SJCRH30 (cell line): ENCODE results near the gene BCL2A1. TPM values are rescaled to one million over a fixed set of nuclear protein-coding genes. Genes with fewer than 3 reads are reported as not detected.
A peak's percentile ranks its signal among the peaks of the same experiment; 100 is the strongest.
"Not testable (repeated sequence)": the region's sequence is repeated elsewhere in the genome, so short reads cannot be mapped to it uniquely, and the experiment has no call there.

Experiments used
- DNase-seq, 2 experiments: peaks; one replicate each; pipeline ENCODE4 v3.0.0-alpha.2; 2015 to 2020
- H3K27ac ChIP-seq: fragments of 250-450 bp; sonication (Bioruptor Pico); 2 replicates; pipeline ENCODE4 v1.5.1; 2020; ENCODE audit warnings: mild to moderate bottlenecking, moderate library complexity
- H3K27me3 ChIP-seq: fragments of 250-450 bp; sonication (Bioruptor Pico); 2 replicates; pipeline ENCODE4 v1.5.1; 2020; ENCODE audit warnings: mild to moderate bottlenecking, moderate library complexity
- H3K36me3 ChIP-seq: fragments of 250-450 bp; sonication (Bioruptor Pico); 2 replicates; pipeline ENCODE4 v1.5.1; 2020; ENCODE audit warnings: mild to moderate bottlenecking, moderate library complexity
- H3K4me1 ChIP-seq: fragments of 250-450 bp; sonication (Bioruptor Pico); 2 replicates; pipeline ENCODE4 v1.5.1; 2020; ENCODE audit warnings: mild to moderate bottlenecking, moderate library complexity
- H3K4me3 ChIP-seq: fragments of 250-450 bp; sonication (Bioruptor Pico); 2 replicates; pipeline ENCODE4 v1.5.1; 2020; ENCODE audit warnings: mild to moderate bottlenecking, moderate library complexity
- H3K9me3 ChIP-seq: fragments of 250-450 bp; sonication (Bioruptor Pico); replicated peaks from 2 replicates; pipeline ENCODE4 v1.5.1; 2020; ENCODE audit warnings: mild to moderate bottlenecking, moderate library complexity
- total RNA-seq: library from RNA; depleted of rRNA; stranded (reverse); fragments of >200 nt; shearing (Covaris generic); gene quantifications from 2 replicates; pipeline ENCODE4 v1.2.3, GENCODE V29; 2014

The BCL2A1 gene
- total RNA-seq, 1 experiment from 2014 or later: not detected

GRCh38 chr15:79932447-79932846, 38.5 kb downstream of the BCL2A1 start:
- Histone ChIP-seq H3K27ac (no peak overlapping the region), H3K36me3 (no peaks in the 10 kb centered on the region), H3K27me3 (no peaks in the 10 kb centered on the region), H3K4me1 (no peaks in the 10 kb centered on the region), H3K4me3 (no peak overlapping the region), H3K9me3 (no peaks in the 10 kb centered on the region)
- DNase-seq: no peak

GRCh38 chr15:79930516-79930915, 40.5 kb downstream of the BCL2A1 start:
- H3K27me3 ChIP-seq: no peaks in the 10 kb centered on the region
- H3K27ac ChIP-seq: no peak overlapping the region
- no peak overlapping the region for H3K4me3 ChIP-seq
- H3K9me3 ChIP-seq: no peaks in the 10 kb centered on the region
- no peak for DNase-seq
- H3K4me1 ChIP-seq: no peaks in the 10 kb centered on the region
- H3K36me3 ChIP-seq: no peaks in the 10 kb centered on the region

GRCh38 chr15:79929412-79929811, 41.6 kb downstream of the BCL2A1 start:
- DNase-seq: no peak
- no peak overlapping the region for H3K27ac ChIP-seq
- H3K4me3 ChIP-seq: no peak overlapping the region
- no peaks in the 10 kb centered on the region for H3K4me1 ChIP-seq
- no peaks in the 10 kb centered on the region for H3K27me3 ChIP-seq
- H3K36me3 ChIP-seq: no peaks in the 10 kb centered on the region
- H3K9me3 ChIP-seq: no peaks in the 10 kb centered on the region

GRCh38 chr15:79926116-79926515, 44.9 kb downstream of the BCL2A1 start:
- DNase-seq: not testable (repeated sequence)

DNA sequence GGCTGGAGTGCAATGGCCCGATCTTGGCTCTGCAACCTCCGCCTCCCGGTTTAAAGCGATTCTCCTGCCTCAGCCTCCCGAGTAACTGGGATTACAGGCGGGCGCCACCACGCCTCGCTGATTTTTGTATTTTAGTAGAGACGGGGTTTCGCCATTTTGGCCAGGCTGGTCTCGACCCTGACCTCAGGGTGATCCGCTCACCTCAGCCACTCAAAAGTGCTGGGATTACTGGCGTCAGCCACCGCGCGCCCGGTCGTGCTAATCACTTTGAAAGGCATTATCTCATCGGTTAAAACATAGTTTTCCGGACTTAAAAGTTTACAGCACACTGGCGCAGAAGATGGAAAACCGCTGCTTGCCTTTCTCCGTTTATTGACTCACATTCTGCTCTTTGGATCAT, 46.6 kb downstream of the BCL2A1 start:
- no peak for DNase-seq
- peak overlapping the region; percentile 87 for H3K4me3 ChIP-seq
- H3K36me3 ChIP-seq: peaks cover 8% of the 10 kb centered on the region; the same call in 1 of the 2 replicates
- H3K4me1 ChIP-seq: no peaks in the 10 kb centered on the region
- H3K9me3 ChIP-seq: peaks cover 6% of the 10 kb centered on the region; the same call in 1 of the 2 replicates
- peak overlapping the region; percentile 55; the same call in 1 of the 2 replicates for H3K27ac ChIP-seq
- no peaks in the 10 kb centered on the region for H3K27me3 ChIP-seq

More at GRCh38 chr15:79926116-79926515, 44.9 kb downstream of the BCL2A1 start:
- H3K4me1 ChIP-seq, H3K36me3 ChIP-seq, H3K27me3 ChIP-seq, H3K27ac ChIP-seq, H3K4me3 ChIP-seq, H3K9me3 ChIP-seq: not testable (repeated sequence)

DNA sequence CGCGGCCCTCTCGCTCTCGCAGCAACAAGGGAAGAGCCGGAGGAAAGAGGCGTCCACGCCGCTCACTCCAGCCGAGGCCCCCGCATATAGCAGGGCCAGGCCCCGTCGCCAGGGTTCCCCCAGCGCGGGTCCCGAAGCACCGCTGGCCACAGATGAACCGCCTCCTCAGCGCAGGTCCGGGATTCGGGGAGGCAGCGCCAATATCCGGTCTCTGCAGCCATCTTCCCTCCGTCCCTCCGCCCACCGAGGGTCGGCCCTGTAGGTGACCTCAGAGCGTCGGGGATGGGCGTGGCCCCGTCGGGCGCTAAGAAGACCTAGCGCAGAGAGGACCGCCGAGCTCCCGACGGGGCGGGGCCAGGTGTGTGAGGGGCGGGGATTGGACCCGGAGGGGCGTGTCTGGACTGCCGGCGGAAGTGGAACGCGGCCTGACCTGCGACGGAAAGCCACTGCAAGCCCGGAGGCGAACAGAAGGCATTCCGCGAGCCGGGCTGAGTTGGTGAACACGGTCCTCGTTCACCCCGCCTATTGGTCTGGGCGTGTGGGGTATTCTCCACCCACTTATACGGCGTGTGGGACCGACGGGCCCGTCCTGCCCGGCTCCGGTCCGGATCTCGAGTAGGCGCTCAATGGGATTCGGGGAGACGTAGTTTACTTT, 47.4 kb downstream of the BCL2A1 start:
- no peaks in the 10 kb centered on the region for H3K4me1 ChIP-seq
- H3K9me3 ChIP-seq: peaks cover 6% of the 10 kb centered on the region; the same call in 1 of the 2 replicates
- H3K4me3 ChIP-seq: peak overlapping the region; percentile 87
- peaks cover 8% of the 10 kb centered on the region; the same call in 1 of the 2 replicates for H3K36me3 ChIP-seq
- no peaks in the 10 kb centered on the region for H3K27me3 ChIP-seq
- H3K27ac ChIP-seq: peak overlapping the region; percentile 55
- DNase-seq: peak; percentile 92 to 94

DNA sequence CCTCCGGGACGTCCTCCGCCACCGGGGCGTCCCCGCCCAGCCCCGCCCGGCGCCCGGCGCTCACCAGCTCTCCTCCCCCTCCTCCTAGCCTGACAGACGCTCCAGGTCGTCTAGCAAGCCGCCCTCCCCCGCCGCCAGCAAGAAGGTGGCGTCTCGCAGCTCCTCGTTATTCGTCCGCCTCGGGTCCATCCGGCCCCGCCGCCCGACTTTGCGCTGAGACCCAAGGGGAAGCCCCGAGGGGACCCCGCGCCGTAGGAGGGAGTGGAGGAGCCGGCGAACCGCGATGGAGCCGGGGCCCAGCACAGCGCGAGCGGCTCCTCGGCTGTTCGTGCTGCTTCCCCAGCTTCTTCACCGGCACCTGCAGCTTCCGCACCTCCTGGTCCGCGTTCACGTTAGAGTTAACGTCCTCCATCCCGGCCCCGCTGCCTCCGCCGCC, 47.9 kb downstream of the BCL2A1 start:
- Histone ChIP-seq H3K4me3 (peak overlapping the region; percentile 87), H3K27me3 (no peaks in the 10 kb centered on the region), H3K27ac (peak overlapping the region; percentile 55), H3K9me3 (peaks cover 6% of the 10 kb centered on the region; the same call in 1 of the 2 replicates), H3K4me1 (no peaks in the 10 kb centered on the region), H3K36me3 (peaks cover 8% of the 10 kb centered on the region; the same call in 1 of the 2 replicates)
- DNase-seq: peak; percentile 43 to 47

DNA sequence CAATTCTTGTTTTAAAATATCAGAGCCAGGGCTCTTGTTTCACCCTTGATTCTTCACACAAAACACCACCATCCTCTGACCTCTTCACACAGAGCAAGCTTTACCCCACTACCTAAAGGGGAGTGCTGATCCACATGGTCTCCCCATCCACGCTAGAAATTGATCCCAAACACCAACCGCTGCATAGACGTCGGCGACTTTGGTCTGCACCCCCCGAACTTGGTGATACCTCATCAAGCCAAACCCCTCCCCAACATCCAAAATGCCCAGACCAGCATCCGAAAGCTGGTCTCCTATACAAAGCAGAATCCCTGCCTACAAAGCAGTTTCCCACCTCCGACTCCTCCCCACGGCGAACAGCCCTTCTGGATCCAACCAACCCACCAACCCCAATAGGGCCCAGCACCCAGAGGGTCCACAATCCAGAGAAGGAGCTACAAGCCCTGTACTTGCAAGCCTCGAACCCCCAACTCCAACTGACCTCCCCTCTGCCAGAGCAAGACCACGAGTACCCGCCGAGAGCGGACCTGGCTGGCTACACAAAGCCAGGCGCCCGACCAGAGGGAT, 48.4 kb downstream of the BCL2A1 start:
- Histone ChIP-seq H3K4me1 (no peaks in the 10 kb centered on the region), H3K27me3 (no peaks in the 10 kb centered on the region), H3K36me3 (peaks cover 8% of the 10 kb centered on the region; the same call in 1 of the 2 replicates), H3K9me3 (peaks cover 6% of the 10 kb centered on the region; the same call in 1 of the 2 replicates), H3K27ac (peak overlapping the region; percentile 55), H3K4me3 (peak overlapping the region; percentile 87)
- peak in 1 of 2 experiments; percentile 5 for DNase-seq

DNA sequence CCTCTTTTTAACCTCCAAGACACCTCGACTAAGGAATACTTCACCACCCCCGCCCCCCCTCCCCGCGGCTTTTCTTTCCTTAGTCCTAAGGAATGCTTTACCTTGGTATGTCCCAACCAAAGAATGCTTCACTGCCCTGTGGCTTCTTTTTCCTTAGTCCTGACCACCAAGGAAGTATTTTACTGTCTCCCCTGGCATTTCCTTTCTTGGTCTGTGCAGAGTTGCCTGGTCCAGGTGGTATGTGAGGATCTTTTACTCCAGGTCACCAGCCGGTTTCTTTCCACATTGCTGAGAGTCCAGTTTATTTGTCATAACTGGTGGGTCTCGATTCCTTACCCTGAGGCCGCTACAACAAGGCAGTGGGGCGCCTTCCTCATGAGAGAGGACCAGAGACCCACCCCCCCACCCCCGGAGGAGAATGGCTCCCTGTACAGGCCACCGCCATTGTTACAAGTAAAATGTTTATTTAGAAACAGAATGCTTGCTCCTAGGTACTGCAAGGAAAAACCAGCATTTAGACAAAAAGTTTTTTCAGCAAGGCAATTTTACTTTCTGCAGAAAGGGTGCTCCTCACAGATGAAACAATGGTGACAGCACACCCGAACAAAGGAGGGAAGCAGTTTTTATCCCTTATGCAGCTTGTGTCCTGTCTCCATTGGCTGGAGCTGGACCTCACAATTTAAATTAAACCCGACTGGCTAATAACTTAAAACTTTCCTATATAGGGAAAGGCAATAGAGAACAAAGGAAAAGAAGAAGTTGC, 51.1 kb downstream of the BCL2A1 start:
- H3K36me3 ChIP-seq: peaks cover 8% of the 10 kb centered on the region; the same call in 1 of the 2 replicates
- H3K27me3 ChIP-seq: no peaks in the 10 kb centered on the region
- no peak overlapping the region for H3K27ac ChIP-seq
- no peak for DNase-seq
- H3K4me3 ChIP-seq: no peak overlapping the region
- H3K4me1 ChIP-seq: no peaks in the 10 kb centered on the region
- peaks cover 19% of the 10 kb centered on the region; the same call in 1 of the 2 replicates for H3K9me3 ChIP-seq

GRCh38 chr15:79919090-79919748, 51.8 kb downstream of the BCL2A1 start:
- Histone ChIP-seq H3K27ac (no peak overlapping the region), H3K36me3 (peaks cover 8% of the 10 kb centered on the region; the same call in 1 of the 2 replicates), H3K9me3 (peaks cover 22% of the 10 kb centered on the region; the same call in 1 of the 2 replicates), H3K4me1 (no peaks in the 10 kb centered on the region), H3K27me3 (no peaks in the 10 kb centered on the region), H3K4me3 (no peak overlapping the region)
- DNase-seq: no peak

GRCh38 chr15:79918278-79918677, 52.7 kb downstream of the BCL2A1 start:
- peaks cover 8% of the 10 kb centered on the region; the same call in 1 of the 2 replicates for H3K36me3 ChIP-seq
- DNase-seq: no peak
- H3K4me3 ChIP-seq: no peak overlapping the region
- no peak overlapping the region for H3K27ac ChIP-seq
- peaks cover 22% of the 10 kb centered on the region; the same call in 1 of the 2 replicates for H3K9me3 ChIP-seq
- H3K4me1 ChIP-seq: no peaks in the 10 kb centered on the region
- H3K27me3 ChIP-seq: no peaks in the 10 kb centered on the region

DNA sequence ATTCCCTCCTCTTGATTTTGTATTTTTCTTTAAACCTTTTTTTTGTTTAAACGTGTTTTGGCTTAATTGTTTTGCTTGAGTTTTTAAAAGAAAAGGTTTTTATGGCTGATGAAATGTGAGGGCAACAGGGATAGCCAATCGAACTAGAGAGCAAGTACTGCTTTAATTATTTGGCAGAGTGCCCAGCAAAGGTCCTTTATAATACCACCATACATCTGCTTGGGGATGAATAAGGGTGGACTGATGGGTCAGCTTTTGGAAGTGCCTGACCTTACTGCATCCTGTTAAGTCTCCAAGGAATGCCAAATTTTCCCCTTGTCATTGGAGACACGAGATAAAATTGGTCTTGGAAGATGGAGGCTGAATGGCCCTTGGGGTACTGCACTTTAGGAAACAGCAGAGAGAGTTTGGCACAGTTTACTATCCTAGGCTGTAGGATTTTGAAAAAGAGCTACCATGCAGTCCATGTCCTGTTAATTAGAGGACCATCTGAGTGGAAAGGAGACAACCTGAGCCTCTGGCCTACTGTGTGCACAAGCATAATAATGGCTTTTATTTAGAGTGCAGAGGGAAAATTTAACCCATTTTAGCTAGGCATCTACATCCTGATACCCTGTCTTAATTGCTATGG, 54.4 kb downstream of the BCL2A1 start:
- H3K4me3 ChIP-seq: no peak overlapping the region
- H3K27ac ChIP-seq: no peak overlapping the region
- H3K9me3 ChIP-seq: peaks cover 22% of the 10 kb centered on the region; the same call in 1 of the 2 replicates
- no peaks in the 10 kb centered on the region for H3K4me1 ChIP-seq
- H3K27me3 ChIP-seq: no peaks in the 10 kb centered on the region
- peak in 1 of 2 experiments; percentile 32 for DNase-seq
- H3K36me3 ChIP-seq: peaks cover 7% of the 10 kb centered on the region; the same call in 1 of the 2 replicates

- not testable (repeated sequence) for H3K27ac ChIP-seq, H3K4me3 ChIP-seq, DNase-seq, H3K27me3 ChIP-seq, H3K4me1 ChIP-seq, H3K36me3 ChIP-seq
- H3K9me3 ChIP-seq: peaks cover 22% of the 10 kb centered on the region; the same call in 1 of the 2 replicates
Observed at GRCh38 chr15:79915776-79916501, 55.1 kb downstream of the BCL2A1 start.
